ENCODE measurements around the gene SRGN.

Gene SRGN

DNA sequence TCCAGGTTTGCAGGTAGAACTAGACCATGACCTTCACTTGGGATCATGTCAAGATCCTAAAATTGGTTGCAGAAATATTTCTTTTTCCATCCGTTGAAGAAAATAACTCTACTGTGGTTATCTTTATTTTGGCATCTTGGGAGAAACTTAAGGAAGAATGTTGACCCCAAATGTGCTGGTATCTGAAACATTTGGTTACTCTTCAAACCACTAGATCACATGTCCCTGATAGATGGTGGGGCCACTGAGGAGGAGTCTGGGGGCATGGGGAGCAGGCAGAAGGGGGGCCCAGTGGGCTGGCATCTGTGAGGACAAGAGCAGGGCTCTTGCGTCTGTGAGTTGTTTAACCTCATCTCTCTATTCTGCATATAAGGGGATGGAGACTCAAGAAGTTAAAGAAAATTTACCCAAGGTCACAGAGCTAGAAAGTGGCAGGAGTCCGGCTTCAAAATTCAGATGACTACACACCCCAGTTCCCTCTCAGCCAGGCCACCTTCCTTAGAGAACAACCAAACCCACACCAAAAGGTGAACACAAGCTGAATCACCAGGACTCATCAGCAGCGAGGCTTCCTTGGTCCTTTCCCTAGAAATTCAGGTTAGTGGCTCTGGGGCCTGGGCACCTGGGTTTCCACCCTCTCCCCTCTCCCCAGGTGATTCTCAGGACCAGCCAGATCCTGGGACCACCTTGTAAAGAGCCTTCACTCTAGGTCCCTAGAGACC lies 40.6 kb upstream of the SRGN start:
- peaks cover 13% of the 10 kb centered on the region for H3F3A ChIP-seq (ENCODE audit: insufficient read depth, low read length)
- H3K27ac ChIP-seq (ENCODE audit: low read length): no peak overlapping the region
- H3K9me2 ChIP-seq (replicated peaks; ENCODE audit: insufficient read depth, low read length): no peaks in the 10 kb centered on the region
- no peaks in the 10 kb centered on the region for H3K79me2 ChIP-seq (ENCODE audit: low read length)
- no peaks in the 10 kb centered on the region for H3K9me3 ChIP-seq (replicated peaks; ENCODE audit: insufficient read depth, low read length)
- no peak for TF ChIP-seq EZH2 (optimal IDR thresholded peaks at IDR 0.05; ENCODE audit: low read depth, low read length)
- TF ChIP-seq, protein P1, sequence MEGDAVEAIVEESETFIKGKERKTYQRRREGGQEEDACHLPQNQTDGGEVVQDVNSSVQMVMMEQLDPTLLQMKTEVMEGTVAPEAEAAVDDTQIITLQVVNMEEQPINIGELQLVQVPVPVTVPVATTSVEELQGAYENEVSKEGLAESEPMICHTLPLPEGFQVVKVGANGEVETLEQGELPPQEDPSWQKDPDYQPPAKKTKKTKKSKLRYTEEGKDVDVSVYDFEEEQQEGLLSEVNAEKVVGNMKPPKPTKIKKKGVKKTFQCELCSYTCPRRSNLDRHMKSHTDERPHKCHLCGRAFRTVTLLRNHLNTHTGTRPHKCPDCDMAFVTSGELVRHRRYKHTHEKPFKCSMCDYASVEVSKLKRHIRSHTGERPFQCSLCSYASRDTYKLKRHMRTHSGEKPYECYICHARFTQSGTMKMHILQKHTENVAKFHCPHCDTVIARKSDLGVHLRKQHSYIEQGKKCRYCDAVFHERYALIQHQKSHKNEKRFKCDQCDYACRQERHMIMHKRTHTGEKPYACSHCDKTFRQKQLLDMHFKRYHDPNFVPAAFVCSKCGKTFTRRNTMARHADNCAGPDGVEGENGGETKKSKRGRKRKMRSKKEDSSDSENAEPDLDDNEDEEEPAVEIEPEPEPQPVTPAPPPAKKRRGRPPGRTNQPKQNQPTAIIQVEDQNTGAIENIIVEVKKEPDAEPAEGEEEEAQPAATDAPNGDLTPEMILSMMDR (IDR thresholded peaks at IDR 0.05; ENCODE audit: low read length): no peak
- no peak for TF ChIP-seq EZH2phosphoT487 (IDR thresholded peaks at IDR 0.05; ENCODE audit: low read length)
- no peak overlapping the region for H3K4me2 ChIP-seq (ENCODE audit: low read depth, low read length)
- H3K36me3 ChIP-seq (replicated peaks; ENCODE audit: insufficient read depth, low read length): no peaks in the 10 kb centered on the region
- no peak overlapping the region for H2AFZ ChIP-seq (ENCODE audit: low read length)
- peaks cover 23% of the 10 kb centered on the region for H3K4me1 ChIP-seq (ENCODE audit: low read length)
- no peak for DNase-seq
- H3K9ac ChIP-seq (ENCODE audit: low read length): no peak overlapping the region
- H3K27me3 ChIP-seq (replicated peaks; ENCODE audit: insufficient read depth, low read length): no peaks in the 10 kb centered on the region
- H4K20me1 ChIP-seq (ENCODE audit: insufficient read depth, low read length): no peaks in the 10 kb centered on the region
- no peak overlapping the region for H3K4me3 ChIP-seq (ENCODE audit: low read length)

DNA sequence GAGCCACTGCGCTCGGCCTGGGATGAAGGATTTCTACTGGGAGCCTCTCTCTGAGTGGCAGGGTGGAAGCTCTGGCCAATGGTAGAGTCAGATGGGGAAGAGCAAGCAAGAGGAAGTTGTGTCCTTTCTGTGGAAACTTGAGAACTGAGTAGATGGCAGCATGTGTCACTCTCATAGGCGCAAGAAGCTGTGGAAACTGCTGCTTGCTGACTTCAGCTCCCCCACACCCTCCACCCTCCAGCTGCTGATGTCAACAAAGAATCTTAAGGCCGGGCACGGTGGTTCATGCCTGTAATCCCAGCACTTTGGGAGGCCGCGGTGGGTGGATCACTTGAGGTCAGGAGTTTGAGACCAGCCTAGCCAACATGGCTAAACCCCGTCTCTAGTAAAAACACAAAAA lies 39.8 kb upstream of the SRGN start:
- no peak for DNase-seq
- H3K4me3 ChIP-seq (ENCODE audit: low read length): no peak overlapping the region
- TF ChIP-seq EZH2phosphoT487 (IDR thresholded peaks at IDR 0.05; ENCODE audit: low read length): no peak
- no peak for TF ChIP-seq EZH2 (optimal IDR thresholded peaks at IDR 0.05; ENCODE audit: low read depth, low read length)
- no peaks in the 10 kb centered on the region for H3K9me3 ChIP-seq (replicated peaks; ENCODE audit: insufficient read depth, low read length)
- H3K27ac ChIP-seq (ENCODE audit: low read length): no peak overlapping the region
- H3K36me3 ChIP-seq (replicated peaks; ENCODE audit: insufficient read depth, low read length): no peaks in the 10 kb centered on the region
- H4K20me1 ChIP-seq (ENCODE audit: insufficient read depth, low read length): no peaks in the 10 kb centered on the region
- H3K4me2 ChIP-seq (ENCODE audit: low read depth, low read length): no peak overlapping the region
- H3K9ac ChIP-seq (ENCODE audit: low read length): no peak overlapping the region
- peaks cover 24% of the 10 kb centered on the region for H3K4me1 ChIP-seq (ENCODE audit: low read length)
- H3K9me2 ChIP-seq (replicated peaks; ENCODE audit: insufficient read depth, low read length): no peaks in the 10 kb centered on the region
- no peak overlapping the region for H2AFZ ChIP-seq (ENCODE audit: low read length)
- H3F3A ChIP-seq (ENCODE audit: insufficient read depth, low read length): peaks cover 13% of the 10 kb centered on the region
- H3K27me3 ChIP-seq (replicated peaks; ENCODE audit: insufficient read depth, low read length): no peaks in the 10 kb centered on the region
- H3K79me2 ChIP-seq (ENCODE audit: low read length): no peaks in the 10 kb centered on the region

DNA sequence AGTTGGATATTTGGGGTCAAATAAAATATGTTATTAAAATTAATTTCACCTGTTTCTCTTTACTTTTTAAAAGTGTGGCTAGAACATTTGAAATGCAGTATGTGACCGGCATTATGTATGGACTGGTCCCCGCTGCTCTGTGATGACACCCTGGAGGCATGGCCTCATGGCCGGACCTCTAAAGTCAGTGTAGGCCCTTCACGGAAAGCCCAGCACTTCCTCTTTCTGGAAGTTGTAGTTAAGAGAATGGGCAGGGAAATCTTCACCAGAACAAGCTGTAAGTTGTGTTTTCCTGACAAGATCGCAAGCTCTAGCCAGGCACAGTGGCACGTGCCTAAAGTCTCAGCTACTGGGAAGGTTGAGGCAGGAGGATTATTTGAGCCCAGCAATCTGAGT lies 38.3 kb upstream of the SRGN start:
- no peak overlapping the region for H2AFZ ChIP-seq (ENCODE audit: low read length)
- no peak overlapping the region for H3K4me2 ChIP-seq (ENCODE audit: low read depth, low read length)
- no peaks in the 10 kb centered on the region for H3K27me3 ChIP-seq (replicated peaks; ENCODE audit: insufficient read depth, low read length)
- H4K20me1 ChIP-seq (ENCODE audit: insufficient read depth, low read length): no peaks in the 10 kb centered on the region
- no peak overlapping the region for H3K9ac ChIP-seq (ENCODE audit: low read length)
- no peak overlapping the region for H3K27ac ChIP-seq (ENCODE audit: low read length)
- peaks cover 23% of the 10 kb centered on the region for H3K4me1 ChIP-seq (ENCODE audit: low read length)
- TF ChIP-seq, protein P1 (IDR thresholded peaks at IDR 0.05; ENCODE audit: low read length): no peak
- TF ChIP-seq EZH2 (optimal IDR thresholded peaks at IDR 0.05; ENCODE audit: low read depth, low read length) (no peak), EZH2phosphoT487 (IDR thresholded peaks at IDR 0.05; ENCODE audit: low read length) (no peak)
- H3F3A ChIP-seq (ENCODE audit: insufficient read depth, low read length): peaks cover 13% of the 10 kb centered on the region
- no peak for DNase-seq
- no peaks in the 10 kb centered on the region for H3K36me3 ChIP-seq (replicated peaks; ENCODE audit: insufficient read depth, low read length)
- H3K9me2 ChIP-seq (replicated peaks; ENCODE audit: insufficient read depth, low read length): no peaks in the 10 kb centered on the region
- no peaks in the 10 kb centered on the region for H3K79me2 ChIP-seq (ENCODE audit: low read length)
- H3K9me3 ChIP-seq (replicated peaks; ENCODE audit: insufficient read depth, low read length): no peaks in the 10 kb centered on the region
- H3K4me3 ChIP-seq (ENCODE audit: low read length): no peak overlapping the region

DNA sequence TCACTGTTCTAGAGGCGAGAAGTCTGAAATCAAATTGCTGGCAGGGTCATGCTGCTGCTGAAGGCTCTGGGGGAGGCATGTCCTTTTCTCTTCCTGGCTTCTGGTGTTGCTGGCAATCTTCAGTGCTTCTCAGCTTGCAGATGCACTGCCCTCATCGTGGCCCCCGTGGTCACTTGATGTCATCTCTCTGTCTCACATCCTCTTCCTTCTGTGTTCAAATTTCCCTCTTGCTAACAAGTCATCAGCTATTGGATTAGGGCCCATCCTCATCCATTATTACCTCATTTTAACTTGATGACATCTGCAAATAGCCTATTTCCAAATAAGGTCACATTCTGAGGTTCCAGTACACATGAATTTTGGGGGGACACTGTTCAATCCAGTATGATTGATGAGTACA lies 36.6 kb upstream of the SRGN start:
- Histone ChIP-seq H3K9me2 (replicated peaks; ENCODE audit: insufficient read depth, low read length) (no peaks in the 10 kb centered on the region), H3K27ac (ENCODE audit: low read length) (no peak overlapping the region), H3K9ac (ENCODE audit: low read length) (no peak overlapping the region), H3K4me2 (ENCODE audit: low read depth, low read length) (no peak overlapping the region), H4K20me1 (ENCODE audit: insufficient read depth, low read length) (no peaks in the 10 kb centered on the region), H3K9me3 (replicated peaks; ENCODE audit: insufficient read depth, low read length) (no peaks in the 10 kb centered on the region), H3K79me2 (ENCODE audit: low read length) (no peaks in the 10 kb centered on the region), H3K4me3 (ENCODE audit: low read length) (no peak overlapping the region), H3F3A (ENCODE audit: insufficient read depth, low read length) (no peaks in the 10 kb centered on the region), H3K27me3 (replicated peaks; ENCODE audit: insufficient read depth, low read length) (no peaks in the 10 kb centered on the region), H3K36me3 (replicated peaks; ENCODE audit: insufficient read depth, low read length) (no peaks in the 10 kb centered on the region), H3K4me1 (ENCODE audit: low read length) (peaks cover 6% of the 10 kb centered on the region; the same call in 1 of the 2 replicates), H2AFZ (ENCODE audit: low read length) (no peak overlapping the region)
- DNase-seq: no peak
- TF ChIP-seq, protein P1 (IDR thresholded peaks at IDR 0.05; ENCODE audit: low read length): no peak
- TF ChIP-seq EZH2 (optimal IDR thresholded peaks at IDR 0.05; ENCODE audit: low read depth, low read length): no peak
